Omental fat pad (tissue), 4 donors: Measurements from ENCODE around the gene TXK. TPM values are rescaled to one million over a fixed set of nuclear protein-coding genes. Genes with fewer than 3 reads are reported as not detected.

Source experiments
- ATAC-seq: fragments of 150-250 bp; one replicate; pipeline ENCODE4 v1.9.1; 2016; ENCODE audit warnings: mild to moderate bottlenecking, moderate library complexity; ENCODE audit not compliant: low FRiP score
- DNase-seq: peaks from one replicate; pipeline ENCODE4 v3.0.0-alpha.2; 2019; ENCODE audit warnings: low spot score
- total RNA-seq, 4 donors: library from RNA; depleted of rRNA; stranded (reverse); fragments of >200 nt; gene quantifications; one replicate each; pipeline ENCODE4 v1.1.0, GENCODE V29; 2016
- TF ChIP-seq, protein P1 (sequence below), 3 donors: fragments of 450-650 bp; IDR thresholded peaks; one replicate each; pipeline ENCODE4 v1.5.1; 2016 to 2017; ENCODE audit warnings: antibody characterized with exemption in 3 of 3, mild to moderate bottlenecking in 3 of 3, moderate library complexity in 2 of 3

TXK gene
- total RNA-seq, 4 donors from 2014 or later: 1.8 to 3.5 (median 2.8) TPM

DNA sequence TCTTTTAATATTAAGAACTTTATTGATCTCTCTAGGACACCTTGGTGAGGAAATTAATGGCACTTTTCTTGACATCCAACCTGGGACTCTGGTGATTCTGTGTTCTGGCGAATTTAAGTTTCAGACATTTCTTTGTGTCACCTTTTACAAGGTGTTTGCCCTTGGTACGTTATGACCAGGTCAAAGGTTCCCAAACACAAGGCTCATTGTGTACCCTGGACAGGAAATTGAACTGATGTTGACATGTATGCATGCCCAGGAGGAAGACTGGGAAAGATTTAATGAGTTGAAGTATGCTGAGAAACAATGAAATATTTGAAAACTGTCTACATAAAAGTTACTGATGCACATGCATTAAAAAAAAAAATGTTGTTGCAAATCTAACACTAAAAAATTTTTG is 95.4 kb downstream of the TXK start:
- ATAC-seq: no peak
- TF ChIP-seq, protein P1, sequence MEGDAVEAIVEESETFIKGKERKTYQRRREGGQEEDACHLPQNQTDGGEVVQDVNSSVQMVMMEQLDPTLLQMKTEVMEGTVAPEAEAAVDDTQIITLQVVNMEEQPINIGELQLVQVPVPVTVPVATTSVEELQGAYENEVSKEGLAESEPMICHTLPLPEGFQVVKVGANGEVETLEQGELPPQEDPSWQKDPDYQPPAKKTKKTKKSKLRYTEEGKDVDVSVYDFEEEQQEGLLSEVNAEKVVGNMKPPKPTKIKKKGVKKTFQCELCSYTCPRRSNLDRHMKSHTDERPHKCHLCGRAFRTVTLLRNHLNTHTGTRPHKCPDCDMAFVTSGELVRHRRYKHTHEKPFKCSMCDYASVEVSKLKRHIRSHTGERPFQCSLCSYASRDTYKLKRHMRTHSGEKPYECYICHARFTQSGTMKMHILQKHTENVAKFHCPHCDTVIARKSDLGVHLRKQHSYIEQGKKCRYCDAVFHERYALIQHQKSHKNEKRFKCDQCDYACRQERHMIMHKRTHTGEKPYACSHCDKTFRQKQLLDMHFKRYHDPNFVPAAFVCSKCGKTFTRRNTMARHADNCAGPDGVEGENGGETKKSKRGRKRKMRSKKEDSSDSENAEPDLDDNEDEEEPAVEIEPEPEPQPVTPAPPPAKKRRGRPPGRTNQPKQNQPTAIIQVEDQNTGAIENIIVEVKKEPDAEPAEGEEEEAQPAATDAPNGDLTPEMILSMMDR (IDR thresholded peaks at IDR 0.05): no peak
- no peak for DNase-seq

DNA sequence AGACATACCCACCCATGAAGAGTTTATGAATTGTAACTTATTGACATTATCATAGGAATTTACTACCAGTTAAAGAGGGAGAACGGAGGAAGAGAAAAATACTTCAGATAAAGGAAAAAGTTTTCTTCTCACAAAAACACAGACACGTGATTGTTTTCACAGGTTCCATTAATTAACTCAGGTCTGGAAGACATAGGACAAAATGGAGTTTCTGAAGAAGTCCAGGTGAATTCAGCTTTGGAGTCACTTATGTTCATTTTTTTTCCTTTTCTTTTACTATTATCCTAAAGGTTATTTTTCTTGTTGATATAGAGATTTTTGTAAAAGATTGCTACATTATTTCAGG is 97.0 kb downstream of the TXK start:
- DNase-seq: no peak
- ATAC-seq: no peak

DNA sequence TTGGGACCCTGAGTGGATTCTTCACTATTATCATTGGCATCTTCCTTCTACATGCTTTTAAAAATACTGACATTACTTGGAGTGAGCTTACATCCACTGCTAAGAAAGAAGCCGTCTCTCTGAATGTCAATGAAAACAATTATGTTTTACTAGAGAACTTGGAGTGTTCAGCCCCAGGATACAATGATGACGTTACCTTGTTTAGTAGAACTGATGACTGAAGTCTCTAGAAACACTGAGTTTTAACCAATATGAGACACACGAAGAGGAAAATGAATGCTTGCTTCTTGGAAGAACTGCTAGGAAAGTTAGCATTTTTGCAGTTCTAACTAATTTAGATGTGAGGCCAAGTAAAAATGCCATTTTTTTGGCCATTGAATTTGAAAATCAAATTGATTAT is 98.1 kb downstream of the TXK start:
- ATAC-seq: no peak
- TF ChIP-seq, protein P1 (IDR thresholded peaks at IDR 0.05): no peak
- no peak for DNase-seq

More for the DNA sequence above, 97.0 kb downstream of the TXK start:
- TF ChIP-seq, protein P1 (IDR thresholded peaks at IDR 0.05): no peak

DNA sequence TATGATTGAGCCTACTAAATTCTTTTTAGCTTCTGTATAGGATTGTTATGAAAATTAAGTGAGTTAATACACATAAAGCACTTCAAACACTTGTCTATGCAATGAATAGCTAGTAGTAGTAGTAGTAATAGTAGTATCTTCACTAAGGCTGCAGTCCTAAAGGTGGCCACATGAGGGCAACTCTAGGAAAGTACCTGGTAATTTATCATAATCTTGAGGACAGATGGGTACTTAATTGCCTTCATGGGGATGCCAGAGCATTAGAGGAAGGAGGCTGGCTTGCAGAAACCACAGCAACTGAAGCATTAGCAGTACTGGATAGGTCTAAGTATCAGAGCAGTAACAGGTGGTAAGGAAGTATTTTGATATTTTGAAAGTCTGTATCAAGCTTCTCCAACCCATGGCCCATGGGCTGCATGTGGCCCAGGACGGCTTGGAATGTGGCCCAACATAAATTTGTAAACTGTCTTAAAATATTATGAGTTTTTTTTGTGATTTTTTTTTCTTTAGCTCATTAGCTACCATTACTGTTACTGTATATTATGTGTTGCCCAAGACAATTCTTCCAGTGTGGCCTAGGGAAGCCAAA is 100.1 kb downstream of the TXK start:
- TF ChIP-seq, protein P1 (IDR thresholded peaks at IDR 0.05): no peak
- ATAC-seq (no peak), DNase-seq (no peak)

DNA sequence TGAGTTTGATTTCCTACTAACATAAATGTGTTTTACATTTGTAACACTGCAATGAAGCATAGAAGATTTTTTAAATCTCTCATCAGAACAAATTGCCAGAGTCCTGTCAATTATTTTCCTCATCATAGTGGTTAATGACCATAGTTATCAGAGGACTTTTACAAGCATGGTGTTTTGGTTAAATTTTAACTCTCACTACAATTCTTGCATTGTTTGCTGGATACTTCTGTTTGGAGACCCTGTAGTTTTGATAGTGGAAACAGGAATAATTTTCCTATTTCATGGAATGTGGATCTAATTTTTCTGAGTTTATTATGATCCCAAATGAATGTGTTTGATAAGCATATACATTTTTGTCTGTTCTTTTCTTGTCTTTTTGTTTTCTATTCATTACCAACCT is 100.6 kb downstream of the TXK start:
- no peak for DNase-seq
- no peak for ATAC-seq
- TF ChIP-seq, protein P1 (IDR thresholded peaks at IDR 0.05): no peak

DNA sequence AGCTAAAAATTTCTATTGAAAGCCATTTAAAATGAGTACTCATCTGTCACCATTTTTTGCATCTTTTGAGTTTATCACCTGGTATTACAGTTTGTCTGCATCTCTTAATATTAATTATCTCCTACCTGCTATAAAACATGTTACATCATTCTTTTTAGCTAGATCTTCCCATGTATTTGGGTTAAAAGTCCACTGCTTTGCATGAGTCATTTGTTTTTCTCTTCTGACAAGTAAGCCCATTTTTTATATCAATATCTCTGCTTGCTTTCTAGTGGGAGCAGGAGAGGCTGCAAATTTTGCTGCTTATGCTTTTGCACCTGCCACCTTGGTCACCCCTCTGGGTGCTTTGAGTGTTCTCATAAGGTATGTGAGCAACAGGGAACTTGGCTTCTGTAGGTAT is 101.3 kb downstream of the TXK start:
- TF ChIP-seq, protein P1 (IDR thresholded peaks at IDR 0.05): no peak
- DNase-seq (no peak), ATAC-seq (no peak)

DNA sequence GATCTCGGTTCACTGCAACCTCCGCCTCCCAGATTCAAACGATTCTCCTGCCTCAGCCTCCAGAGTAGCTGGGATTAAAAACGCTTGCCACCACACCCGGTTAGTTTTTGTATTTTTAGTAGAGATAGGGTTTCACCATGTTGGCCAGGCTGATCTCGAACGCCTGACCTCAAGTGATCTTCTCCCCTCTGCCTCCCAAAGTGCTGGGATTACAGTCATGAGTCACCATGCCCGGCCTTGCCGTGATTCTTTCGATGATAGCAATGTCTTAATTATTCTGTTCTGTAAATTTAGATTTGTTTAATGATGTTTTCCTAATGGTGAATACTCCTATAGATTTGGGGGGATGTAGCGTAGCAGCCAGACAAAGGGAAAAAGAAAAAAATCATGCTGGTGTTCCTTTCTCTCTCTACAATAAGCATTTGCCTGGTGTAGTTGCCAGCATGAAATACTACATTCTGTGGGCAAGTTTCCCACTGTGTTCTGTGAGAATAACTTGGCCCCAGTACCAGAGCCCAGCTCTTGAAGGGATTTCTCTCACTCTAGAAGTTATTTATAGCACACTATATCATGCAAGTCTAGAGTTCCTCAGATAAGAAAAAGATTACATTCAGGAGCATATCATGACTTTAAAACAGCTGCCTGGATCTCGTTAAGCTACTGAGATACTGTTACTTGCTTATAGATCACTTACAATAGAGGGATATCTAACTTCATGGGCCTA is 102.1 kb downstream of the TXK start:
- DNase-seq (no peak), ATAC-seq (no peak)
- TF ChIP-seq, protein P1 (IDR thresholded peaks at IDR 0.05): no peak
